Measurements from ENCODE around the gene ALKBH3.
A peak's percentile ranks its signal among the peaks of the same experiment; 100 is the strongest.

Gene ALKBH3

GRCh38 chr11:43942662-43943371 lies 62.2 kb downstream of the ALKBH3 start:
- peak overlapping the region; percentile 48 for H3K4me3 ChIP-seq (ENCODE audit: extremely low read depth, insufficient read depth, low read length, poor library complexity, severe bottlenecking)
- peaks cover 13% of the 10 kb centered on the region for H3K4me1 ChIP-seq (ENCODE audit: control insufficient read depth, insufficient read depth, low read length, poor library complexity, severe bottlenecking)
- H3K36me3 ChIP-seq (ENCODE audit: control insufficient read depth, insufficient read depth, low read length), result no peaks in the 10 kb centered on the region
- 0 to 1% methylated on average over 48 to 52 of the region's 94 CpGs for WGBS, 2 experiments (ENCODE audit: insufficient coverage in 2 of 2)
- H3K9me3 ChIP-seq (ENCODE audit: control insufficient read depth, low read length), result no peaks in the 10 kb centered on the region
- no peak overlapping the region for H3K27ac ChIP-seq (ENCODE audit: low read depth, low read length, severe bottlenecking)

GRCh38 chr11:43943372-43943930 lies 62.8 kb downstream of the ALKBH3 start:
- Histone ChIP-seq H3K4me1 (ENCODE audit: control insufficient read depth, insufficient read depth, low read length, poor library complexity, severe bottlenecking) (peaks cover 8% of the 10 kb centered on the region), H3K4me3 (ENCODE audit: extremely low read depth, insufficient read depth, low read length, poor library complexity, severe bottlenecking) (peak overlapping the region; percentile 48), H3K9me3 (ENCODE audit: control insufficient read depth, low read length) (no peaks in the 10 kb centered on the region), H3K27ac (ENCODE audit: low read depth, low read length, severe bottlenecking) (no peak overlapping the region), H3K36me3 (ENCODE audit: control insufficient read depth, insufficient read depth, low read length) (no peaks in the 10 kb centered on the region)
- 0 to 1% methylated on average over 21 to 41 of the region's 48 CpGs for WGBS, 2 experiments (ENCODE audit: insufficient coverage in 2 of 2)

DNA sequence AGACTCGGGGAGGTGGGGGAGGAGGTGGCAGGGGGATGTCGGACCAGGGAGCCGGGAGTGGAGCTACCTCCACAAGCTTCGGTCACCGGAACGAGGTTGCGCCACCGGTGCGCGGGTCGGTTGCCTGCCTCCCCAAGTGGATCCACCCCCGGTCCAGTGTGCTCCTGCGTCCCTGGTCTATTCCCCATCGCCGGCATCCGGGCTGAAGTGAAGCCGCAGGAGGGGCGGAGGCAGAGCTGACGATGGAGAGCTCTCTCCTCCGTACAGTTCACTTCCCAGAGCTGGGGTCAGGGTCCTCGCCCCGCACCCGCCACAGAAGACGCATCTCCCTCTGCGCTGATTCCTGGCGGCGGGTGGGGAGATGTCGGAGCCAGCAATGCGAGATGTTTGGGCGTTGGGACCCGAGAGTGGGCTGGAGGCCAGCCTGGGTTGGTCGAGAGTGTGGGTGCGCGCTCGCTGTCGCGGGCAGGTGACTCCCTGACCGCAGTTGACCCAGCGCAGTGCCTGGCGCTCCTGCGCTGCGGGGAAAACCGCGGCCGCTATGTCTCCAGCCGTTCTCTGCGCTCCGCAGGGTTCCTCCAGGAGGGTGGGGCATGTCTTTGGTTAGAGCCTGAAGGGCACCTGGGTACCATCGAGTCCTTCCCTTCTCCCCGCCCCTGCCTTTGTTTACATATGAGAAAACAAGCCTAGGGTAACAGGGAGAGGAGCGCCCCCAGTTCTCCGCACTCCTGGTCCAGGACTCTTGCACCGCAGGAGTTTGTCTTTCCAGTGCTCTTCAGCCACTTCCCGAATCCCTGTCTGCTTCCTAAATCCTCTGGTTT lies 63.5 kb downstream of the ALKBH3 start:
- H3K4me1 ChIP-seq (ENCODE audit: control insufficient read depth, insufficient read depth, low read length, poor library complexity, severe bottlenecking), result peaks cover 8% of the 10 kb centered on the region
- H3K27ac ChIP-seq (ENCODE audit: low read depth, low read length, severe bottlenecking), result no peak overlapping the region
- no peaks in the 10 kb centered on the region for H3K36me3 ChIP-seq (ENCODE audit: control insufficient read depth, insufficient read depth, low read length)
- 2 to 3% methylated on average over 36 to 43 of the region's 54 CpGs for WGBS, 2 experiments (ENCODE audit: insufficient coverage in 2 of 2)
- peak overlapping the region; percentile 48 for H3K4me3 ChIP-seq (ENCODE audit: extremely low read depth, insufficient read depth, low read length, poor library complexity, severe bottlenecking)
- H3K9me3 ChIP-seq (ENCODE audit: control insufficient read depth, low read length), result no peaks in the 10 kb centered on the region

GRCh38 chr11:43944761-43945311 lies 64.2 kb downstream of the ALKBH3 start:
- Histone ChIP-seq H3K36me3 (ENCODE audit: control insufficient read depth, insufficient read depth, low read length) (no peaks in the 10 kb centered on the region), H3K27ac (ENCODE audit: low read depth, low read length, severe bottlenecking) (no peak overlapping the region), H3K4me1 (ENCODE audit: control insufficient read depth, insufficient read depth, low read length, poor library complexity, severe bottlenecking) (peaks cover 8% of the 10 kb centered on the region), H3K9me3 (ENCODE audit: control insufficient read depth, low read length) (no peaks in the 10 kb centered on the region), H3K4me3 (ENCODE audit: extremely low read depth, insufficient read depth, low read length, poor library complexity, severe bottlenecking) (peak overlapping the region; percentile 48)
- WGBS, 2 experiments (ENCODE audit: insufficient coverage in 2 of 2), result 66 to 68% methylated on average over 7 to 11 of the region's 16 CpGs

DNA sequence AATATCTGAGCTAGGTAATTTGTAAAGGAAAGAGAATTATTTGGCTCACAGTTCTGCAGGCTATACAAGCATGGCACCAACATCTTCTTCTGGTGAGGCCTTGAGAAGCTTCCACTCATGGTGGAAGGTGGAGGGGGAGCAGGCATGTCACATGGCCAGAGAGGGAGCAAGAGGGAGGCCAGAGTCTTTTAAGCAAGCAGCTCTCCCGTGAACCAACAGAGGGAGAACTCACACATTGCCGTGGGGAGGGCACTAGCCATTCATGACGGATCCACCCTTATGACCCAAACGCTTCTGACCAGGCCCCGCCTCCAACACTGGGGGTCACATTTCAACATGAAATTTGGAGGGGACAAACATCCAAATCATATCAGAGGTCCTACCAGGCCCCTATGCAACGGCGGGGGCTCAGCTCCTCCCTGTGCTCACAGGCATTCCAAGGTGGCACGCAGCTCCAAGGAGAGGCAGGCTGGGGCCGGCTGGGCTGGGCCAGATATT lies 66.4 kb downstream of the ALKBH3 start:
- no peaks in the 10 kb centered on the region for H3K9me3 ChIP-seq (ENCODE audit: control insufficient read depth, low read length)
- no peak overlapping the region for H3K27ac ChIP-seq (ENCODE audit: low read depth, low read length, severe bottlenecking)
- WGBS, 2 experiments (ENCODE audit: insufficient coverage in 2 of 2), result 43 to 71% methylated on average over 7 to 8 of the region's 9 CpGs
- no peak overlapping the region for H3K4me3 ChIP-seq (ENCODE audit: extremely low read depth, insufficient read depth, low read length, poor library complexity, severe bottlenecking)
- H3K36me3 ChIP-seq (ENCODE audit: control insufficient read depth, insufficient read depth, low read length), result no peaks in the 10 kb centered on the region
- H3K4me1 ChIP-seq (ENCODE audit: control insufficient read depth, insufficient read depth, low read length, poor library complexity, severe bottlenecking), result peaks cover 8% of the 10 kb centered on the region

GRCh38 chr11:43947815-43948214 lies 67.2 kb downstream of the ALKBH3 start:
- H3K9me3 ChIP-seq (ENCODE audit: control insufficient read depth, low read length), result no peaks in the 10 kb centered on the region
- 90% methylated on average over 1 of the region's 1 CpG for WGBS, 2 experiments (ENCODE audit: insufficient coverage in 2 of 2)
- no peak overlapping the region for H3K27ac ChIP-seq (ENCODE audit: low read depth, low read length, severe bottlenecking)
- H3K36me3 ChIP-seq (ENCODE audit: control insufficient read depth, insufficient read depth, low read length), result no peaks in the 10 kb centered on the region
- H3K4me3 ChIP-seq (ENCODE audit: extremely low read depth, insufficient read depth, low read length, poor library complexity, severe bottlenecking), result no peak overlapping the region
- peaks cover 8% of the 10 kb centered on the region for H3K4me1 ChIP-seq (ENCODE audit: control insufficient read depth, insufficient read depth, low read length, poor library complexity, severe bottlenecking)

DNA sequence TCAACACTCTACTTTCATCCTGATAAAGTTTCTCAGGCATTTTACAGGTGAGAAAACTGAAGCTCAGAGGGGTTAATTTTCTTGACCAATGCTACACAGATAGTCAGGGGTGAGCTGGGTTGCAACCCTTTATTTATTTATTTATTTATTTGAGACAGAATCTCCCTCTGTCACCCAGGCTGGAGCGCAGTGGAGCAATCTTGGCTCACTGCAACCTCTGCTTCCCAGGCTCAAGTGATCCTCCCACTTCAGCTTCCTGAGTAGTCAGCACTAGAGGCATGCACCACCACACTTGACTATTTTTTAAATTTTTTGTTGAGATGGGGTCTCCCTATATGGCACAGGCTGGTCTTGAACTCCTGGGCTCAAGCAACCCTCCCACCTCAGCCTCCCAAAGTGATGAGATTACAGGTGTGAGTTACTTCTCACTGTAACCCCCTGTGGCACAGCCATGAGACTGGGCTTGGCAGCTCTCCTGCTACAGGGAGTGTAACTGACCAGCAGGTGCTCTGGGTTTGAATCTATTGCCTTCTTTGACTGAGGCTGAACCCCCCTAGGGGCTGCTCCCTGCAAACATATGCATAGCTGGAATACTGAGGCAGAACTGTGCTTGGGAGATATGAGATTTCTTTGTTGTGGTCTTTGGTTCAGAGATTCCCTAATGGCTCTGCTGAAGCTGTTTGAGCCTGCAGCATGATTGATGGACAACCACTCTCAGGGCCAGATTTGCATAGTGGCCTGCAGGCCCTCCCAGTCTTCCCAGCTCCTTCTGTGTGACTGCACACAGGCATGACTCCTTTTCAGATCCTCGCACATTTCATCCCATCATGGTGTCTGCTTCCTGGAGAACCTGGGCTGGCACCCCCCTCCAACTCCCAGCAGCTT lies 68.0 kb downstream of the ALKBH3 start:
- Histone ChIP-seq H3K27ac (ENCODE audit: low read depth, low read length, severe bottlenecking) (no peak overlapping the region), H3K4me3 (ENCODE audit: extremely low read depth, insufficient read depth, low read length, poor library complexity, severe bottlenecking) (no peak overlapping the region), H3K36me3 (ENCODE audit: control insufficient read depth, insufficient read depth, low read length) (no peaks in the 10 kb centered on the region), H3K4me1 (ENCODE audit: control insufficient read depth, insufficient read depth, low read length, poor library complexity, severe bottlenecking) (peaks cover 8% of the 10 kb centered on the region), H3K9me3 (ENCODE audit: control insufficient read depth, low read length) (no peaks in the 10 kb centered on the region)
- WGBS, 2 experiments (ENCODE audit: insufficient coverage in 2 of 2), result 57% methylated on average over 1 of the region's 2 CpGs; no CpG with 5 or more reads in 1 of the 2 experiments

GRCh38 chr11:43950311-43950855 lies 69.8 kb downstream of the ALKBH3 start:
- no peak overlapping the region for H3K4me3 ChIP-seq (ENCODE audit: extremely low read depth, insufficient read depth, low read length, poor library complexity, severe bottlenecking)
- no peak overlapping the region for H3K27ac ChIP-seq (ENCODE audit: low read depth, low read length, severe bottlenecking)
- no peaks in the 10 kb centered on the region for H3K9me3 ChIP-seq (ENCODE audit: control insufficient read depth, low read length)
- no peaks in the 10 kb centered on the region for H3K36me3 ChIP-seq (ENCODE audit: control insufficient read depth, insufficient read depth, low read length)
- 75 to 85% methylated on average over 3 to 4 of the region's 5 CpGs for WGBS, 2 experiments (ENCODE audit: insufficient coverage in 2 of 2)
- H3K4me1 ChIP-seq (ENCODE audit: control insufficient read depth, insufficient read depth, low read length, poor library complexity, severe bottlenecking), result no peaks in the 10 kb centered on the region

GRCh38 chr11:43951231-43951630 lies 70.6 kb downstream of the ALKBH3 start:
- H3K36me3 ChIP-seq (ENCODE audit: control insufficient read depth, insufficient read depth, low read length), result no peaks in the 10 kb centered on the region
- H3K27ac ChIP-seq (ENCODE audit: low read depth, low read length, severe bottlenecking), result no peak overlapping the region
- no peaks in the 10 kb centered on the region for H3K4me1 ChIP-seq (ENCODE audit: control insufficient read depth, insufficient read depth, low read length, poor library complexity, severe bottlenecking)
- H3K9me3 ChIP-seq (ENCODE audit: control insufficient read depth, low read length), result no peaks in the 10 kb centered on the region
- no peak overlapping the region for H3K4me3 ChIP-seq (ENCODE audit: extremely low read depth, insufficient read depth, low read length, poor library complexity, severe bottlenecking)
- 60 to 75% methylated on average over 1 of the region's 1 CpG for WGBS, 2 experiments (ENCODE audit: insufficient coverage in 2 of 2)

- Histone ChIP-seq H3K36me3 (ENCODE audit: control insufficient read depth, insufficient read depth, low read length) (no peaks in the 10 kb centered on the region), H3K27ac (ENCODE audit: low read depth, low read length, severe bottlenecking) (no peak overlapping the region), H3K9me3 (ENCODE audit: control insufficient read depth, low read length) (no peaks in the 10 kb centered on the region), H3K4me3 (ENCODE audit: extremely low read depth, insufficient read depth, low read length, poor library complexity, severe bottlenecking) (no peak overlapping the region), H3K4me1 (ENCODE audit: control insufficient read depth, insufficient read depth, low read length, poor library complexity, severe bottlenecking) (no peaks in the 10 kb centered on the region)
- no CpG with 5 or more reads among the region's 6 CpGs for WGBS, 2 experiments (ENCODE audit: insufficient coverage in 2 of 2)
Observed at GRCh38 chr11:43952020-43952400, 71.4 kb downstream of the ALKBH3 start.
